Activated T-cell treated with anti-CD3 and anti-CD28 coated beads for 48 hours (primary cell): ENCODE results near the gene TP53I11.

Experiments
- DNase-seq: peaks from one replicate; pipeline ENCODE4 v3.0.0-alpha.2; 2020; ENCODE audit warnings: low read depth

Gene TP53I11

GRCh38 chr11:44978274-44978960, 27.7 kb upstream of the TP53I11 start:
- DNase-seq = no peak

GRCh38 chr11:44977493-44977984, 26.9 kb upstream of the TP53I11 start:
- DNase-seq = no peak

GRCh38 chr11:44976576-44976975, 25.9 kb upstream of the TP53I11 start:
- no peak for DNase-seq

- DNase-seq = no peak
Measured at GRCh38 chr11:44974402-44975000, 23.8 kb upstream of the TP53I11 start.

GRCh38 chr11:44973632-44974401, 23.1 kb upstream of the TP53I11 start:
- no peak for DNase-seq

- DNase-seq = no peak
Measured at GRCh38 chr11:44972746-44973435, 22.2 kb upstream of the TP53I11 start.

GRCh38 chr11:44971185-44971584, 20.5 kb upstream of the TP53I11 start:
- no peak for DNase-seq

GRCh38 chr11:44970293-44970692, 19.6 kb upstream of the TP53I11 start:
- no peak for DNase-seq

GRCh38 chr11:44969651-44970252, 19.1 kb upstream of the TP53I11 start:
- DNase-seq = no peak

- no peak for DNase-seq
Measured at GRCh38 chr11:44968510-44968909, 17.8 kb upstream of the TP53I11 start.

- no peak for DNase-seq
Measured at GRCh38 chr11:44967930-44968496, 17.3 kb upstream of the TP53I11 start.

GRCh38 chr11:44966694-44967093, 16.0 kb upstream of the TP53I11 start:
- no peak for DNase-seq

GRCh38 chr11:44964526-44965209, 14.0 kb upstream of the TP53I11 start:
- no peak for DNase-seq

GRCh38 chr11:44963948-44964347, 13.3 kb upstream of the TP53I11 start:
- DNase-seq = no peak

- DNase-seq = no peak
Measured at GRCh38 chr11:44963136-44963535, 12.5 kb upstream of the TP53I11 start.

GRCh38 chr11:44962464-44962863, 11.8 kb upstream of the TP53I11 start:
- DNase-seq = no peak

GRCh38 chr11:44960200-44960845, 9.6 kb upstream of the TP53I11 start:
- no peak for DNase-seq

- DNase-seq = no peak
Measured at GRCh38 chr11:44959064-44959463, 8.4 kb upstream of the TP53I11 start.

- no peak for DNase-seq
Measured at GRCh38 chr11:44957776-44958564, 7.3 kb upstream of the TP53I11 start.

- no peak for DNase-seq
Measured at GRCh38 chr11:44957040-44957515, 6.4 kb upstream of the TP53I11 start.
